Fibroblast of skin of left biceps (primary cell): Measurements from ENCODE around the gene ZNF343.
A peak's percentile ranks its signal among the peaks of the same experiment; 100 is the strongest.
"Not testable (repeated sequence)": the region's sequence is repeated elsewhere in the genome, so short reads cannot be mapped to it uniquely, and the experiment has no call there.

Experiments used
- DNase-seq, 2 experiments: peaks; one replicate each; pipeline ENCODE4 v3.0.0-alpha.2; 2013; ENCODE audit warnings: low read depth in 2 of 2

Gene ZNF343

GRCh38 chr20:2508631-2509467 is at the start of gene ZNF343:
Gene ZNF343 (minus strand): TSS chr20:2508915. CDS start chr20:2493895, 15,020 bp downstream.
- no peak for DNase-seq

GRCh38 chr20:2557873-2558580 is 49.3 kb upstream of the ZNF343 start:
- no peak for DNase-seq

DNA sequence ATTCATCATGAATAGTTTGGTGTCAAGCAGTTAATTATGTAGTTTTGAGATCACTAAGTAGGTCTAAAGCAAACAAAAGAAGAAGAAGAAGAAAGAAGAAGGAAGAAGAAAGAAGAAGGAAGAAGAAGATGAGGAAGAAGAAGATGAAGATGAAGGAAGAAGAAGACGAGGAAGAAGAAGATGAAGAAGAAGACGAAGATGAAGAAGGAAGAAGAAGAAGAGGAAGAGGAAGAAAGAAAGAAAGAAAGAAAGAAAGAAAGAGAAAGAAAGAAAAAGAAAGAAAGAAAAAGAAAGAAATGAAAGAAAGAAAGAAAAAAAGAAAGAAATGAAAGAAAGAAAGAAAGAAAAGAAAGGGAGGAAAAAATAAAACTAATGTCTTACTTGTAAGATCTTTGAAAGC is 36.9 kb upstream of the ZNF343 start:
- no peak for DNase-seq

DNA sequence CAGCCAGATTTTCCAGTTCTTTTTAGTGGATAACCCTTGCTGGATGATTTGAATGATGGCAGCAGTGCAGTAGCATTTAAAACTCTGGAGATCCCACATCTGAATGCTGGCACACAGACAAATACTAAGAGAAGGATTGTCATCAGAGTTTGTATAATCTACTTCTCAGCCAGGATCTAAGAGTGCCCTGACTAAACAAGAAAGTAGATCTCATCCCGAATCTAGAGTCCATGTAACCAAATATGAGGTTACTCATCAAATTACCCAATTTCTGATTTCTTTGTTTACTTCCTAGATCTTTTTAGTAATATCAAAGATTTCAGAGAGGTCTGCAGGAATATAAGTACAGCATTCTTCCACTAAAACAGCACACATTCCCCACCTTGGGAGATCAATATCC is 35.5 kb upstream of the ZNF343 start:
- no peak for DNase-seq

- no peak for DNase-seq
These were observed 33.6 kb upstream of the ZNF343 start for GRCh38 chr20:2542361-2542760.

DNA sequence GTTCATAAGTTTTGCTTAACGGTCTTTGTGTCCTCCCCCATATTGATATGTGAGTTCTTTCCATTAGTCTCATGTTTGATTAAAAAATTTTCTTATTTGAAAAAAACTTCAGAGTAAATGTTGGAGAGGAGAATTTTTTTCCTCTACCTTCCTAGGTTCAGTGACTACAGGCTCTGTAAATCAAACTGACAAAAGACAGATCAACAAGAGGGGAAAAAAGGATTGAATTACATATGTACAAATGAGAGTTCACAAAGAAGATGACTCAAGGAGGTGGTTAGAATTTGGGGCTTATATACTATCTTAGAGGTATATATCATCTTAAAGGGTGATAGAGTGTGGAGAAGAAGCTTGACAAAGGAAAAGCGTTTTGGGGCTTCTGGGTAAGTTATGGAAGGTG is 33.2 kb upstream of the ZNF343 start:
- DNase-seq: no peak

GRCh38 chr20:2538931-2539720 is 30.4 kb upstream of the ZNF343 start:
- no peak for DNase-seq

- no peak for DNase-seq
These were observed 29.6 kb upstream of the ZNF343 start for GRCh38 chr20:2538356-2538755.

DNA sequence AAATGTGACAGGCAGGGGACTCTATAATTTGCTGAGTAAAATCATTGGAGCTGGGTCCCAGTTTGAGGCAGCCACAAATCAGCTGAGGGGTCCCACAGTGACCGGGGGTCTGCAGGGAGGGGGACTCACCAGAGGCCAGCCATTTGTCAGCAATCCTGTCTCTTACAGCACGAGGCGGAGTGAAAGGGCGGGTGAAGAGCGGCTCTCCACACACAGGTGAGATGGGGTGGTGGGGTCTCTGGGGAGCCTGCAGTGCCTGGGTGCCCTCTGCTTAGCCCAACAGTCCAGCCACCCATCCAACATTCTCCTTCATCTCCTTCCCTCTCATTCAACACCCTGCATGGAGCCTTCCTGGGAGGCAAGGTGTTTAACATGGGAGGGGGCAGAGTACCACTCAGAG is 28.4 kb upstream of the ZNF343 start:
- no peak for DNase-seq

- no peak for DNase-seq
These were observed 27.9 kb upstream of the ZNF343 start, which contains the start of gene TMC2 for GRCh38 chr20:2536560-2536986. Gene TMC2 (plus strand): TSS chr20:2536573. CDS start chr20:2536622, 49 bp downstream.

GRCh38 chr20:2535711-2536559 is 27.2 kb upstream of the ZNF343 start:
- DNase-seq: no peak

DNA sequence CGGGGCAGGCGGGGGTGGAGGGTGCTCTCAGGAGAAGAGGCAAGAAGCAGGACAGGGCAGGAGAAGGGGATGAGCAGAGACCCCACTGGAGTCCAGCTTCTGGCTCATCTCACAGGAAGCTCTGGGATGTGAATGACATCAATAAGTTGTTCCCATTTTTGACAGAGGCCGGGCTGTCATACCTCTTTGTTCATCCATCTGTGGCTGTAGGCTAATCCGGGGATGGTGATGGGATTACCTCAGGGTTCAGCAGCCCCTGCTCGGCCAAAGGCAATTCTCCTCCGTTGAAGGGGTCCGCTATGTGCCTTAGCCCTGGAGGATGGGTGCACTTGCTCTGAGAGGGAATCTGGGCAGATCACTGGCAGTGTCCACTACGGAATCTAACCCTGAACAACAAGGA is 24.4 kb upstream of the ZNF343 start:
- no peak for DNase-seq

GRCh38 chr20:2528671-2529271 is 20.1 kb upstream of the ZNF343 start:
- no peak for DNase-seq

- DNase-seq: no peak
These were observed 19.0 kb upstream of the ZNF343 start for GRCh38 chr20:2527762-2528161.

GRCh38 chr20:2526218-2526583 is 17.5 kb upstream of the ZNF343 start:
- DNase-seq: not testable (repeated sequence)

- DNase-seq: peak; percentile 57 to 62
These were observed 16.2 kb upstream of the ZNF343 start for GRCh38 chr20:2524709-2525506.

GRCh38 chr20:2523919-2524708 is 15.4 kb upstream of the ZNF343 start:
- no peak for DNase-seq

DNA sequence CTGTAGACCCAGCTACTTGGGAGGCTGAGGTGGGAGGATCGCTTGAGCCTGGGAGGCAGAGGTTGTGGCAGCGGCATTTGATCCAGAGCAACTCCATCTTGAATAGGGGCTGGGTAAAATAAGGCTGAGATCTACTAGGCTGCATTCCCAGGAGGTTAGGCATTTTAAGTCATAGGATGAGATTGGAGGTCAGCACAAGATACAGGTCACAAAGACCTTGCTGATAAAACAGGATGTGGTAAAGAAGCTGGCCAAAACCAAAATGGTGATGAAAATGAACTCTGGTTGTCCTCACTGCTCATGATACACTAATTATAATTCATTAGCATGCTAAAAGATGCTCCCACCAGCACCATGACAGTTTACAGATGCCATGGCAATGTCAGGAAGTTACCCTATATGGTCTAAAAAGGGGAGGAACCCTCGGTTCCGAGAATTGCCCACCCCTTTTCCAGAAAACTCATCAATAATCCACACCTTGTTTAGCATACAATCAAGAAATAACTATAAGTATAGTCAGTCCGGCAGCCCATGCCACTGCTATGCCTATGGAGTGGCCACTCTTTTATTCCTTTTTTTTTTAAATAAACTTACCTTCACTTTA is 14.2 kb upstream of the ZNF343 start:
- DNase-seq: not testable (repeated sequence)
